HCT116 (cell line): ENCODE results near the gene C1R. TPM values are rescaled to one million over a fixed set of nuclear protein-coding genes. Genes with fewer than 3 reads are reported as not detected.
A peak's percentile ranks its signal among the peaks of the same experiment; 100 is the strongest.

Experiments used
- ATAC-seq: fragments of 200-7000 bp; cut with Tn5 transposase; 2 replicates; pipeline ENCODE4 v1.9.1; 2020; ENCODE audit warnings: mild to moderate bottlenecking, moderate library complexity
- BruUV-seq: library from RNA; stranded (reverse); fragments of 400-500 nt; replicated peaks from 2 replicates; lab custom pipeline; 2021; lab: Mats Ljungman, UMichigan
- CTCF ChIA-PET: fragments of 300-600 bp; sonication (Branson Sonifier 250); formaldehyde crosslinking; loops from one replicate; lab custom pipeline; 2021; ENCODE audit warnings: antibody characterized with exemption; lab: Charles Lee
- POLR2A ChIA-PET: fragments of 300-600, 350-600 bp; sonication (Branson Sonifier 250); formaldehyde crosslinking; loops from one replicate; lab custom pipeline; 2021; ENCODE audit warnings: antibody characterized with exemption; lab: Charles Lee
- RAD21 ChIA-PET, 2 experiments: fragments of 300-600 bp; sonication (Branson Sonifier 250); formaldehyde crosslinking; loops; one replicate each; lab custom pipeline; 2023; ENCODE audit warnings: low total read pairs in 2 of 2; ENCODE audit not compliant: uncharacterized antibody in 2 of 2, unreplicated experiment in 2 of 2, low non-redundant PET in 1 of 2; lab: Charles Lee
- DNase-seq: peaks from one replicate; pipeline ENCODE4 v3.0.0-alpha.2; 2010; ENCODE audit warnings: low read depth, low spot score
- H2AFZ ChIP-seq: fragments of 200-600 bp; shearing (Covaris generic), sonication (generic); 2 replicates; pipeline ENCODE4 v1.6.1; 2017; ENCODE audit warnings: low read depth, mixed run types, mixed read lengths, antibody characterized with exemption, low read length; ENCODE audit not compliant: poor library complexity, severe bottlenecking
- H3K27ac ChIP-seq: 2 replicates; pipeline ENCODE4 v1.5.1; 2012; ENCODE audit warnings: low read depth, low read length
- H3K27me3 ChIP-seq: fragments of 200-600 bp; sonication (generic); 2 replicates; pipeline ENCODE4 v1.6.1; 2016; ENCODE audit warnings: mixed run types, low read length, mixed read lengths; ENCODE audit not compliant: insufficient read depth
- H3K36me3 ChIP-seq, 2 experiments: fragments of 200-500 bp in 1 of 2; fragments of 200-600 bp in 1 of 2; sonication (Bioruptor generic) in 1 of 2; sonication (generic) in 1 of 2; 2 replicates each; pipeline versions ENCODE4 v1.5.1 to v1.6.1; 2014 to 2016; ENCODE audit warnings: low read length in 2 of 2, inconsistent platforms in 1 of 2, mixed read lengths in 1 of 2, mixed run types in 1 of 2; ENCODE audit not compliant: insufficient read depth in 2 of 2, control insufficient read depth in 1 of 2
- H3K4me1 ChIP-seq, 2 experiments: fragments of 200-600 bp in 1 of 2; sonication (generic) in 1 of 2; 2 replicates each; pipeline versions ENCODE4 v1.5.1 to v1.6.1; 2012 to 2017; ENCODE audit warnings: low read length in 2 of 2, inconsistent platforms in 1 of 2, mild to moderate bottlenecking in 1 of 2, mixed read lengths in 1 of 2, mixed run types in 1 of 2, moderate library complexity in 1 of 2; ENCODE audit not compliant: insufficient read depth in 2 of 2, control insufficient read depth in 1 of 2
- H3K4me2 ChIP-seq: fragments of 200-600 bp; sonication (generic); 2 replicates; pipeline ENCODE4 v1.6.1; 2017; ENCODE audit warnings: mixed run types, low read length, mixed read lengths
- H3K4me3 ChIP-seq, 2 experiments: fragments of 200-600 bp in 1 of 2; sonication (generic) in 1 of 2; replicated peaks in 1 of 2; 2 replicates each; pipeline ENCODE4 v1.5.1; 2011 to 2016; ENCODE audit warnings: low read length in 2 of 2, control low read depth in 1 of 2, low read depth in 1 of 2, mild to moderate bottlenecking in 1 of 2, mixed read lengths in 1 of 2, mixed run types in 1 of 2
- H3K79me2 ChIP-seq: fragments of 200-600 bp; sonication (generic); 2 replicates; pipeline ENCODE4 v1.6.1; 2017; ENCODE audit warnings: mild to moderate bottlenecking, mixed run types, low read length, moderate library complexity, mixed read lengths; ENCODE audit not compliant: insufficient read depth
- H3K9ac ChIP-seq: fragments of 200-600 bp; sonication (generic); 2 replicates; pipeline ENCODE4 v1.6.1; 2016; ENCODE audit warnings: low read length, mixed read lengths
- H3K9me2 ChIP-seq: fragments of 200-600 bp; sonication (generic), shearing (Covaris generic); 2 replicates; pipeline ENCODE4 v1.6.1; 2017; ENCODE audit warnings: mixed run types, mild to moderate bottlenecking, moderate library complexity; ENCODE audit not compliant: insufficient read depth
- H3K9me3 ChIP-seq, 2 experiments: fragments of 200-500 bp in 1 of 2; fragments of 200-600 bp in 1 of 2; sonication (Bioruptor generic) in 1 of 2; sonication (generic) in 1 of 2; 2 replicates each; pipeline ENCODE4 v1.6.1; 2014 to 2017; ENCODE audit warnings: low read length in 2 of 2, mixed read lengths in 2 of 2, inconsistent platforms in 1 of 2, low read depth in 1 of 2, mild to moderate bottlenecking in 1 of 2, mixed run types in 1 of 2, moderate library complexity in 1 of 2; ENCODE audit not compliant: control insufficient read depth in 1 of 2, insufficient read depth in 1 of 2
- H4K20me1 ChIP-seq: fragments of 200-600 bp; sonication (generic), shearing (Covaris generic); 2 replicates; pipeline ENCODE4 v1.6.1; 2017; ENCODE audit warnings: mixed run types, mild to moderate bottlenecking, moderate library complexity; ENCODE audit not compliant: insufficient read depth
- CBX3 ChIP-seq: IDR thresholded peaks from 2 replicates; pipeline ENCODE4 v1.6.1; 2012; ENCODE audit warnings: low read depth
- CTCF ChIP-seq, 3 experiments: fragments of 200-600 bp in 1 of 3; sonication (generic) in 1 of 3; IDR thresholded peaks in 2 of 3; conservative IDR thresholded peaks in 1 of 3; 2 replicates each; pipeline ENCODE4 v1.5.1; 2012 to 2017; ENCODE audit warnings: low read depth in 2 of 3, low read length in 2 of 3, antibody characterized with exemption in 1 of 3, borderline replicate concordance in 1 of 3, control low read depth in 1 of 3, mild to moderate bottlenecking in 1 of 3, mixed read lengths in 1 of 3, mixed run types in 1 of 3, moderate library complexity in 1 of 3; ENCODE audit not compliant: insufficient read depth in 1 of 3
- EGR1 ChIP-seq: IDR thresholded peaks from 2 replicates; pipeline ENCODE4 v1.6.1; 2012; ENCODE audit warnings: low read depth
- EZH2 ChIP-seq: fragments of 200-600 bp; sonication (generic); IDR thresholded peaks from 2 replicates; pipeline ENCODE4 v1.6.1; 2017; ENCODE audit warnings: antibody characterized with exemption, mixed run types
- EZH2phosphoT487 ChIP-seq: fragments of 200-600 bp; IDR thresholded peaks from 2 replicates; pipeline ENCODE4 v1.6.1; 2018; ENCODE audit warnings: antibody characterized with exemption, borderline replicate concordance
- FOSL1 ChIP-seq: IDR thresholded peaks from 2 replicates; pipeline ENCODE4 v1.6.1; 2012; ENCODE audit warnings: low read depth
- RAD21 ChIP-seq: IDR thresholded peaks from 2 replicates; pipeline ENCODE4 v1.6.1; 2012; ENCODE audit warnings: low read depth, mild to moderate bottlenecking
- REST ChIP-seq: IDR thresholded peaks from 2 replicates; pipeline ENCODE4 v1.6.1; 2012; ENCODE audit warnings: low read depth
- SRF ChIP-seq: IDR thresholded peaks from 2 replicates; pipeline ENCODE4 v1.6.1; 2012; ENCODE audit warnings: low read depth
- TCF7L2 ChIP-seq: IDR thresholded peaks from 2 replicates; pipeline ENCODE4 v1.7.0; 2011; ENCODE audit warnings: borderline replicate concordance, inconsistent platforms; ENCODE audit not compliant: insufficient read depth, insufficient read length; ENCODE audit errors: extremely low read depth
- YY1 ChIP-seq: IDR thresholded peaks from 2 replicates; pipeline ENCODE4 v1.6.1; 2011; ENCODE audit warnings: low read length, low read depth, moderate library complexity, mild to moderate bottlenecking; ENCODE audit not compliant: insufficient replicate concordance; ENCODE audit errors: extremely low read depth
- ZNF274 ChIP-seq: fragments of 200-500 bp; sonication (Bioruptor generic); IDR thresholded peaks from 2 replicates; pipeline ENCODE4 v1.6.1; 2014; ENCODE audit warnings: mild to moderate bottlenecking, low read depth, low read length, inconsistent platforms
- intact Hi-C: fragments of 100-400 bp; cut with micrococcal nuclease; formaldehyde crosslinking; loops from 2 replicates; pipeline ENCODE4 v1.10.0; 2022
- total RNA-seq: library from RNA; stranded (reverse); gene quantifications from one replicate; pipeline ENCODE4 v1.2.1, GENCODE V29; 2021; ENCODE audit not compliant: unreplicated experiment

Gene C1R
- total RNA-seq, 1 experiment from 2014 or later: 4.3 TPM

GRCh38 chr12:7045913-7046312 lies 46.3 kb downstream of the C1R start (continued):
- TF ChIP-seq REST (no peak), TCF7L2 (no peak), CBX3 (no peak), EZH2phosphoT487 (no peak)
- TF ChIP-seq, all 23 proteins: peak for 0

GRCh38 chr12:7042842-7043241 lies 49.4 kb downstream of the C1R start:
- Histone ChIP-seq H3K4me2 (peak overlapping the region; percentile 17; the same call in 1 of the 2 replicates), H4K20me1 (no peaks in the 10 kb centered on the region), H3K79me2 (no peaks in the 10 kb centered on the region), H3K36me3 (no peaks in the 10 kb centered on the region), H2AFZ (peak overlapping the region; percentile 83), H3K4me3 (no peak overlapping the region), H3K27ac (no peak overlapping the region), H3K9ac (no peak overlapping the region), H3K9me3 (no peaks in the 10 kb centered on the region), H3K27me3 (no peaks in the 10 kb centered on the region), H3K9me2 (no peaks in the 10 kb centered on the region), H3K4me1 (peaks cover 0 to 9% of the 10 kb centered on the region in 2 experiments; a peak in 1 of 4 replicates)
- RAD21 ChIA-PET: interaction anchor here in 1 of 2 experiments (0.7 to 0.9 kb wide), 2 partner anchors 14 to 97 kb away, joined by 3 read pairs; no protein-coding TSS in a partner anchor
- DNase-seq (peak; percentile 56), ATAC-seq (peak; percentile 95)
- BruUV-seq: no TSS peak
- TF ChIP-seq RAD21: peak; percentile 83
- TF ChIP-seq REST: no peak
- no peak for TF ChIP-seq YY1
- TF ChIP-seq FOSL1: no peak
- no peak for TF ChIP-seq EZH2
- TF ChIP-seq ZNF274: no peak
- no peak for TF ChIP-seq CBX3
- TF ChIP-seq EGR1: no peak
- no peak for TF ChIP-seq SRF
- TF ChIP-seq CTCF (IDR thresholded peaks at IDR 0.05 in 2 of 3, conservative IDR thresholded peaks at IDR 0.05 in 1 of 3; ENCODE audit: borderline replicate concordance in 1 of 3, insufficient read depth in 1 of 3, low read depth in 2 of 3, low read length in 2 of 3): peak; percentile 43 to 89 (median 63); a peak in 5 of 6 replicates
- POLR2A ChIA-PET: interaction anchor here (0.8 to 4.3 kb wide), 4 partner anchors 81 to 176 kb away, joined by 3 to 18 read pairs (median 3); partner anchors contain the start of genes C12orf57 and RNU7-1
- intact Hi-C loops: loop anchor here (2.0 to 10.0 kb wide), 3 partner anchors 24 to 98 kb away; partner anchors contain the start of genes C12orf57, EMG1, LPCAT3 and PHB2
- CTCF ChIA-PET: interaction anchor here (0.7 to 1.4 kb wide), 3 partner anchors 98 to 173 kb away, joined by 3 to 4 read pairs (median 3); no protein-coding TSS in a partner anchor
